GM12892 (cell line): ENCODE measurements around the gene XRCC3.

Experiments
- POLR2A ChIP-seq: IDR thresholded peaks from 2 replicates; pipeline ENCODE4 v1.6.1; 2011; ENCODE audit warnings: low read depth, low read length, control low read depth
- POLR2AphosphoS5 ChIP-seq: IDR thresholded peaks from 2 replicates; pipeline ENCODE4 v1.6.1; 2011; ENCODE audit warnings: low read depth, low read length, control low read depth

- TF ChIP-seq POLR2A, result no peak
- TF ChIP-seq POLR2AphosphoS5, result no peak
Observed at GRCh38 chr14:103696070-103696402, 19.2 kb downstream of the XRCC3 start.
